ENCODE data around the gene KLF13. TPM values are rescaled to one million over a fixed set of nuclear protein-coding genes. Genes with fewer than 3 reads are reported as not detected.

The KLF13 gene
- total RNA-seq, 1 experiment from 2014 or later: 60.1 TPM

GRCh38 chr15:31340047-31340446 lies 13.4 kb downstream of the KLF13 start:
- H2AFZ ChIP-seq (ENCODE audit: low read depth, low read length, poor library complexity, severe bottlenecking): no peak overlapping the region
- H4K20me1 ChIP-seq (ENCODE audit: insufficient read depth): no peaks in the 10 kb centered on the region
- no peaks in the 10 kb centered on the region for H3K9me2 ChIP-seq (ENCODE audit: insufficient read depth)
- DNase-seq (ENCODE audit: low read depth, low spot score) (no peak), ATAC-seq (no peak)
- H3K4me2 ChIP-seq (ENCODE audit: low read length): no peak overlapping the region
- H3K79me2 ChIP-seq (ENCODE audit: insufficient read depth, low read length): peaks cover 79% of the 10 kb centered on the region
- no peak for TF ChIP-seq EZH2phosphoT487 (IDR thresholded peaks at IDR 0.05; ENCODE audit: borderline replicate concordance)
- TF ChIP-seq POLR2AphosphoS5 (IDR thresholded peaks at IDR 0.05; ENCODE audit: low read depth, low read length): no peak
- TF ChIP-seq, protein P1, sequence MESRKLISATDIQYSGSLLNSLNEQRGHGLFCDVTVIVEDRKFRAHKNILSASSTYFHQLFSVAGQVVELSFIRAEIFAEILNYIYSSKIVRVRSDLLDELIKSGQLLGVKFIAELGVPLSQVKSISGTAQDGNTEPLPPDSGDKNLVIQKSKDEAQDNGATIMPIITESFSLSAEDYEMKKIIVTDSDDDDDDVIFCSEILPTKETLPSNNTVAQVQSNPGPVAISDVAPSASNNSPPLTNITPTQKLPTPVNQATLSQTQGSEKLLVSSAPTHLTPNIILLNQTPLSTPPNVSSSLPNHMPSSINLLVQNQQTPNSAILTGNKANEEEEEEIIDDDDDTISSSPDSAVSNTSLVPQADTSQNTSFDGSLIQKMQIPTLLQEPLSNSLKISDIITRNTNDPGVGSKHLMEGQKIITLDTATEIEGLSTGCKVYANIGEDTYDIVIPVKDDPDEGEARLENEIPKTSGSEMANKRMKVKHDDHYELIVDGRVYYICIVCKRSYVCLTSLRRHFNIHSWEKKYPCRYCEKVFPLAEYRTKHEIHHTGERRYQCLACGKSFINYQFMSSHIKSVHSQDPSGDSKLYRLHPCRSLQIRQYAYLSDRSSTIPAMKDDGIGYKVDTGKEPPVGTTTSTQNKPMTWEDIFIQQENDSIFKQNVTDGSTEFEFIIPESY (IDR thresholded peaks at IDR 0.05; ENCODE audit: extremely low read depth, insufficient replicate concordance, low read length): no peak
- no peak for TF ChIP-seq TCF7L2 (IDR thresholded peaks at IDR 0.05; ENCODE audit: borderline replicate concordance, extremely low read depth, insufficient read depth, insufficient read length)
- TF ChIP-seq EGR1 (IDR thresholded peaks at IDR 0.05; ENCODE audit: low read depth): no peak
- TF ChIP-seq SRF (IDR thresholded peaks at IDR 0.05; ENCODE audit: low read depth): no peak
- TF ChIP-seq, protein P2, sequence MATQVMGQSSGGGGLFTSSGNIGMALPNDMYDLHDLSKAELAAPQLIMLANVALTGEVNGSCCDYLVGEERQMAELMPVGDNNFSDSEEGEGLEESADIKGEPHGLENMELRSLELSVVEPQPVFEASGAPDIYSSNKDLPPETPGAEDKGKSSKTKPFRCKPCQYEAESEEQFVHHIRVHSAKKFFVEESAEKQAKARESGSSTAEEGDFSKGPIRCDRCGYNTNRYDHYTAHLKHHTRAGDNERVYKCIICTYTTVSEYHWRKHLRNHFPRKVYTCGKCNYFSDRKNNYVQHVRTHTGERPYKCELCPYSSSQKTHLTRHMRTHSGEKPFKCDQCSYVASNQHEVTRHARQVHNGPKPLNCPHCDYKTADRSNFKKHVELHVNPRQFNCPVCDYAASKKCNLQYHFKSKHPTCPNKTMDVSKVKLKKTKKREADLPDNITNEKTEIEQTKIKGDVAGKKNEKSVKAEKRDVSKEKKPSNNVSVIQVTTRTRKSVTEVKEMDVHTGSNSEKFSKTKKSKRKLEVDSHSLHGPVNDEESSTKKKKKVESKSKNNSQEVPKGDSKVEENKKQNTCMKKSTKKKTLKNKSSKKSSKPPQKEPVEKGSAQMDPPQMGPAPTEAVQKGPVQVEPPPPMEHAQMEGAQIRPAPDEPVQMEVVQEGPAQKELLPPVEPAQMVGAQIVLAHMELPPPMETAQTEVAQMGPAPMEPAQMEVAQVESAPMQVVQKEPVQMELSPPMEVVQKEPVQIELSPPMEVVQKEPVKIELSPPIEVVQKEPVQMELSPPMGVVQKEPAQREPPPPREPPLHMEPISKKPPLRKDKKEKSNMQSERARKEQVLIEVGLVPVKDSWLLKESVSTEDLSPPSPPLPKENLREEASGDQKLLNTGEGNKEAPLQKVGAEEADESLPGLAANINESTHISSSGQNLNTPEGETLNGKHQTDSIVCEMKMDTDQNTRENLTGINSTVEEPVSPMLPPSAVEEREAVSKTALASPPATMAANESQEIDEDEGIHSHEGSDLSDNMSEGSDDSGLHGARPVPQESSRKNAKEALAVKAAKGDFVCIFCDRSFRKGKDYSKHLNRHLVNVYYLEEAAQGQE (IDR thresholded peaks at IDR 0.05; ENCODE audit: low read depth): no peak
- no peak for TF ChIP-seq FOSL1 (IDR thresholded peaks at IDR 0.05; ENCODE audit: low read depth)
- TF ChIP-seq, protein P3, sequence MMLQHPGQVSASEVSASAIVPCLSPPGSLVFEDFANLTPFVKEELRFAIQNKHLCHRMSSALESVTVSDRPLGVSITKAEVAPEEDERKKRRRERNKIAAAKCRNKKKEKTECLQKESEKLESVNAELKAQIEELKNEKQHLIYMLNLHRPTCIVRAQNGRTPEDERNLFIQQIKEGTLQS (IDR thresholded peaks at IDR 0.05): no peak
- TF ChIP-seq ZFX (IDR thresholded peaks at IDR 0.05): no peak
- TF ChIP-seq MAX (IDR thresholded peaks at IDR 0.05): no peak
- TF ChIP-seq CTCF (IDR thresholded peaks at IDR 0.05 in 2 of 3, conservative IDR thresholded peaks at IDR 0.05 in 1 of 3; ENCODE audit: borderline replicate concordance in 1 of 3, insufficient read depth in 1 of 3, low read depth in 2 of 3, low read length in 2 of 3): no peak
- TF ChIP-seq JUND (IDR thresholded peaks at IDR 0.05): no peak
- TF ChIP-seq SP1 (IDR thresholded peaks at IDR 0.05; ENCODE audit: low read depth): no peak
- no peak for TF ChIP-seq YY1 (IDR thresholded peaks at IDR 0.05; ENCODE audit: extremely low read depth, insufficient replicate concordance, low read depth, low read length)
- no peak for TF ChIP-seq CEBPB (IDR thresholded peaks at IDR 0.05; ENCODE audit: low read depth)
- no peak for TF ChIP-seq EZH2 (IDR thresholded peaks at IDR 0.05)
- no peak for TF ChIP-seq POLR2A (IDR thresholded peaks at IDR 0.05; ENCODE audit: borderline replicate concordance, extremely low read depth, insufficient read depth, insufficient read length)
- ChIA-PET RAD21 (ENCODE audit: low non-redundant PET in 1 of 2, low total read pairs in 2 of 2, uncharacterized antibody in 2 of 2, unreplicated experiment in 2 of 2) (no interaction called here), CTCF (no interaction called here), POLR2A (interaction anchor here (0.6 kb wide), 1 partner anchor 125 kb away, joined by 3 read pairs; no protein-coding TSS in a partner anchor)
- H3K36me3 ChIP-seq (ENCODE audit: control insufficient read depth in 1 of 2, insufficient read depth in 2 of 2, low read length in 2 of 2): no peaks in the 10 kb centered on the region
- no peaks in the 10 kb centered on the region for H3K9me3 ChIP-seq (ENCODE audit: control insufficient read depth in 1 of 2, insufficient read depth in 1 of 2, low read depth in 1 of 2, low read length in 2 of 2)
- BruUV-seq (replicated peaks): no TSS peak
- H3K27me3 ChIP-seq (ENCODE audit: insufficient read depth, low read length): no peaks in the 10 kb centered on the region
- H3K4me3 ChIP-seq (replicated peaks in 1 of 2; ENCODE audit: low read depth in 1 of 2, low read length in 2 of 2): no peak overlapping the region
- no peak overlapping the region for H3K27ac ChIP-seq (ENCODE audit: low read depth, low read length)
- intact Hi-C loops (cut with micrococcal nuclease): no loop called here
- H3K9ac ChIP-seq (ENCODE audit: low read length): no peak overlapping the region
- peaks cover 7% of the 10 kb centered on the region in 2 experiments; a peak in 3 of 4 replicates for H3K4me1 ChIP-seq (ENCODE audit: control insufficient read depth in 1 of 2, insufficient read depth in 2 of 2, low read length in 2 of 2)

Data from HCT116 (cell line).